ENCODE results near the gene ZG16B.

DNA sequence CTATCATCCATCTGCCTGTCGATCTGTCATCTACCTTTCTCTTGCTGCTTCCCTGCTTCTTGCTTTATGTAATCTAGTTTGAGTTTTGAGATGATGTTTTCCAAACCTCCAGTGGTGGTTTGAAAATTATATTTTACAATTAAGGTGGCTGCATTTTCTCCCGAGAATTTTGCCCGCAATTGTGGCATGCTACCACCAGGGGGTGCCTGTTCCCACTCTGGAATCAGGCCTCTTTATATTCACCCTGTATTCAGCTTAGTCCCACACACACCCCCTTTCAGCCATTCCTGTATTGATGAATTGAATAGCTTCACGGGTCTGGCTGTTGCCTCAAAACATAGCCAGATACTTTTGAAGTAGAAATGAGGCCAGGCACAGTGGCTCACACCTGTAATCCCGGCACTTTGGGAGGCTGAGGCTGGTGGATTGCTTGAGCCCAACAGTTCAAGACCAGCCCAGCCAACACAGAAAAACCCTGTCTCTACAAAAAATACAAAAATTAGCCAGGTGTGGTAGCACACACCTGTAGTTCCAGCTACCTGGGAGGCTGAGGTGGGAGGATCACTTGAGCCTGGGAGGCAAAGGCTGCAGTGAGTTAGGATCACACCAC is 24.7 kb downstream of the ZG16B start:
- TF ChIP-seq ZFP30 (CRISPR knock-in tag; IDR thresholded peaks at IDR 0.05) (no peak), ISL1 (CRISPR knock-in tag; IDR thresholded peaks at IDR 0.05) (no peak), RARB (CRISPR knock-in tag; IDR thresholded peaks at IDR 0.05) (no peak), TOX (CRISPR knock-in tag; IDR thresholded peaks at IDR 0.05; ENCODE audit: borderline replicate concordance) (no peak), TCF4 (CRISPR knock-in tag; IDR thresholded peaks at IDR 0.05; ENCODE audit: borderline replicate concordance) (no peak), PPARA (CRISPR knock-in tag; IDR thresholded peaks at IDR 0.05; ENCODE audit: borderline replicate concordance) (no peak), GLIS3 (CRISPR knock-in tag; IDR thresholded peaks at IDR 0.05) (no peak), ARNTL (CRISPR knock-in tag; IDR thresholded peaks at IDR 0.05; ENCODE audit: borderline replicate concordance, low read depth) (no peak), ZNF8 (CRISPR knock-in tag; IDR thresholded peaks at IDR 0.05) (no peak)
- TF ChIP-seq, protein P1, sequence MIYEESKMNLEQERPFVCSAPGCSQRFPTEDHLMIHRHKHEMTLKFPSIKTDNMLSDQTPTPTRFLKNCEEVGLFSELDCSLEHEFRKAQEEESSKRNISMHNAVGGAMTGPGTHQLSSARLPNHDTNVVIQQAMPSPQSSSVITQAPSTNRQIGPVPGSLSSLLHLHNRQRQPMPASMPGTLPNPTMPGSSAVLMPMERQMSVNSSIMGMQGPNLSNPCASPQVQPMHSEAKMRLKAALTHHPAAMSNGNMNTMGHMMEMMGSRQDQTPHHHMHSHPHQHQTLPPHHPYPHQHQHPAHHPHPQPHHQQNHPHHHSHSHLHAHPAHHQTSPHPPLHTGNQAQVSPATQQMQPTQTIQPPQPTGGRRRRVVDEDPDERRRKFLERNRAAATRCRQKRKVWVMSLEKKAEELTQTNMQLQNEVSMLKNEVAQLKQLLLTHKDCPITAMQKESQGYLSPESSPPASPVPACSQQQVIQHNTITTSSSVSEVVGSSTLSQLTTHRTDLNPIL (CRISPR knock-in tag; IDR thresholded peaks at IDR 0.05; ENCODE audit: low read depth) = no peak

Measured in SK-N-SH treated with all-trans-retinoic acid at 6 μM for 48 hours (cell line).